T-cell (primary cell): Measurements from ENCODE around the gene QSER1. TPM values are rescaled to one million over a fixed set of nuclear protein-coding genes. Genes with fewer than 3 reads are reported as not detected.
A peak's percentile ranks its signal among the peaks of the same experiment; 100 is the strongest.

Experiments used
- ATAC-seq, 4 experiments: fragments of 200-7000 bp in 3 of 4; fragments of 150-1000 bp in 1 of 4; cut with Tn5 transposase; replicated peaks in 1 of 4; 1 replicate in 3 of 4; 2 replicates in 1 of 4; pipeline ENCODE4 v1.10.0; 2021; ENCODE audit warnings: moderate library complexity in 3 of 4, mild to moderate bottlenecking in 2 of 4, moderate number of reproducible peaks in 1 of 4
- CTCF ChIA-PET, 2 donors: fragments of 300-600 bp; sonication (Branson Sonifier 250); formaldehyde crosslinking; loops; one replicate each; lab custom pipeline; 2022; ENCODE audit warnings: antibody characterized with exemption in 2 of 2; lab: Charles Lee
- POLR2A ChIA-PET, 2 donors: fragments of 300-600 bp; sonication (Branson Sonifier 250); formaldehyde crosslinking; loops; one replicate each; lab custom pipeline; 2022; ENCODE audit warnings: antibody characterized with exemption in 2 of 2; lab: Charles Lee
- DNase-seq, 35 experiments: peaks; one replicate each; pipeline versions ENCODE4 v3.0.0 to v3.0.0-alpha.2; 2013 to 2023
- H3K27ac ChIP-seq: one replicate; pipeline ENCODE4 v1.5.1; 2013; ENCODE audit warnings: low read length
- H3K27me3 ChIP-seq, 2 experiments: replicated peaks in 1 of 2; 1 replicate in 1 of 2; 2 replicates in 1 of 2; pipeline versions ENCODE4 v1.6.1 to v1.7.0; 2013; ENCODE audit warnings: low read length in 1 of 2, mixed read lengths in 1 of 2; ENCODE audit not compliant: control insufficient read depth in 2 of 2, insufficient read depth in 2 of 2; ENCODE audit errors: extremely low read depth in 1 of 2
- H3K36me3 ChIP-seq, 2 donors: 1 replicate in 1 of 2; 2 replicates in 1 of 2; pipeline versions ENCODE4 v1.6.1 to v1.7.0; 2013; ENCODE audit warnings: low read length in 1 of 2; ENCODE audit not compliant: control insufficient read depth in 2 of 2, insufficient read depth in 1 of 2; ENCODE audit errors: extremely low read depth in 1 of 2
- H3K4me1 ChIP-seq, 2 experiments: 1 replicate in 1 of 2; 2 replicates in 1 of 2; pipeline versions ENCODE4 v1.6.1 to v1.7.0; 2013; ENCODE audit warnings: low read length in 2 of 2, mixed read lengths in 1 of 2; ENCODE audit not compliant: insufficient read depth in 2 of 2, control insufficient read depth in 1 of 2; ENCODE audit errors: extremely low read depth in 1 of 2
- H3K4me3 ChIP-seq, 2 donors: 1 replicate in 1 of 2; 2 replicates in 1 of 2; pipeline versions ENCODE4 v1.5.1 to v1.7.0; 2013; ENCODE audit warnings: mild to moderate bottlenecking in 2 of 2, low read length in 1 of 2, moderate library complexity in 1 of 2; ENCODE audit not compliant: control insufficient read depth in 1 of 2; ENCODE audit errors: extremely low read depth in 1 of 2
- H3K9me3 ChIP-seq: 2 replicates; pipeline ENCODE4 v1.7.0; 2013
- H3K27ac Mint-ChIP-seq, 2 donors: one replicate each; pipeline ENCODE4 v1.8.0; 2020 to 2021; ENCODE audit warnings: mild to moderate bottlenecking in 2 of 2, mixed read lengths in 2 of 2
- H3K27me3 Mint-ChIP-seq, 2 donors: one replicate each; pipeline ENCODE4 v1.8.0; 2021 to 2022; ENCODE audit warnings: mixed read lengths in 2 of 2
- H3K36me3 Mint-ChIP-seq: one replicate; pipeline ENCODE4 v1.8.0; 2021; ENCODE audit warnings: mixed read lengths
- H3K4me1 Mint-ChIP-seq, 3 donors: one replicate each; pipeline ENCODE4 v1.8.0; 2020 to 2022; ENCODE audit warnings: mixed read lengths in 3 of 3, mild to moderate bottlenecking in 1 of 3
- H3K4me3 Mint-ChIP-seq, 3 donors: one replicate each; pipeline ENCODE4 v1.8.0; 2020 to 2022; ENCODE audit warnings: mild to moderate bottlenecking in 3 of 3, mixed read lengths in 3 of 3, moderate library complexity in 3 of 3
- H3K9me3 Mint-ChIP-seq, 3 donors: one replicate each; pipeline ENCODE4 v1.8.0; 2020 to 2022; ENCODE audit warnings: mixed read lengths in 3 of 3
- WGBS: methylation state at CpG from one replicate; pipeline ENCODE4 v1.1.5; 2013; ENCODE audit warnings: missing lambda C conversion rate; ENCODE audit not compliant: insufficient coverage; 5-methylcytosine and 5-hydroxymethylcytosine counted together
- total RNA-seq, 35 experiments: library from RNA in 6 of 35; stranded (reverse) in 6 of 35; fragments of 120-200 nt in 1 of 35; gene quantifications; one replicate each; pipeline versions ENCODE4 v1.2.1 to v1.2.4 and lab custom pipeline; 2013 to 2026

The QSER1 gene
- total RNA-seq (10 to 100 TPM; 11.9 to 14.1 (median 13.5) TPM), total RNA-seq (lab: John Stamatoyannopoulos, UW) (12.2 to 47.3 (median 25.2) reads per million in 29 experiments)
- 14.0 TPM for total RNA-seq (2013)

- peak within 1 kb of the TSS; percentile 81 to 86 for H3K27ac Mint-ChIP-seq
- H3K9me3 Mint-ChIP-seq = no peaks in the 10 kb centered on the region
- H3K4me1 Mint-ChIP-seq = peaks cover 28 to 34% (median 30%) of the 10 kb centered on the region in 3 donors
- Histone ChIP-seq H3K27ac (peak within 1 kb of the TSS; percentile 44), H3K36me3 (no peaks in the 10 kb centered on the region), H3K4me3 (peak within 1 kb of the TSS; percentile 87 to 90), H3K9me3 (no peaks in the 10 kb centered on the region), H3K27me3 (peaks cover 0 to 4% of the 10 kb centered on the region in 2 experiments), H3K4me1 (peaks cover 14% of the 10 kb centered on the region in 2 experiments)
- peak within 1 kb of the TSS; percentile 90 to 93 (median 91) for H3K4me3 Mint-ChIP-seq
- DNase-seq = peak; percentile 27 to 81 (median 64)
- no peaks in the 10 kb centered on the region for H3K27me3 Mint-ChIP-seq
- POLR2A ChIA-PET = interaction anchor here in 1 of 2 donors (0.6 kb wide), 1 partner anchor 17 kb away, joined by 3 read pairs; no protein-coding TSS in a partner anchor
- peak; percentile 82 to 85 (median 82) for ATAC-seq
- no peaks in the 10 kb centered on the region for H3K36me3 Mint-ChIP-seq
- WGBS = 0% methylated on average over 79 of the region's 91 CpGs
- CTCF ChIA-PET = interaction anchor here (0.5 to 1.1 kb wide), 6 partner anchors 9 to 382 kb away, joined by 3 to 5 read pairs (median 4); partner anchors contain the start of gene HIPK3 (in 1 of the 2)
Measured at GRCh38 chr11:32892355-32893092, at the start of gene QSER1. Gene QSER1 (plus strand): TSS chr11:32892811. CDS start chr11:32893126, 315 bp downstream.

- Histone ChIP-seq H3K27me3 (no peaks in the 10 kb centered on the region), H3K4me3 (no peak overlapping the region), H3K27ac (no peak overlapping the region), H3K4me1 (no peaks in the 10 kb centered on the region), H3K9me3 (no peaks in the 10 kb centered on the region), H3K36me3 (no peaks in the 10 kb centered on the region)
- peaks cover 4 to 7% of the 10 kb centered on the region in 2 donors for H3K27me3 Mint-ChIP-seq
- peaks cover 0 to 3% (median 0%) of the 10 kb centered on the region in 3 donors for H3K9me3 Mint-ChIP-seq
- H3K4me3 Mint-ChIP-seq = no peak overlapping the region
- ATAC-seq (no peak), DNase-seq (no peak)
- H3K36me3 Mint-ChIP-seq = no peaks in the 10 kb centered on the region
- CTCF ChIA-PET = no interaction called here
- WGBS = no CpG with 5 or more reads among the region's 3 CpGs
- no peak overlapping the region for H3K27ac Mint-ChIP-seq
- POLR2A ChIA-PET = no interaction called here
- no peaks in the 10 kb centered on the region for H3K4me1 Mint-ChIP-seq
Measured at GRCh38 chr11:32843544-32843943, 49.1 kb upstream of the QSER1 start.

GRCh38 chr11:32847511-32847910 lies 45.1 kb upstream of the QSER1 start:
- no peaks in the 10 kb centered on the region for H3K9me3 ChIP-seq
- ChIA-PET POLR2A (no interaction called here), CTCF (interaction anchor here in 1 of 2 donors (0.7 kb wide), 1 partner anchor 11 kb away, joined by 3 read pairs; no protein-coding TSS in a partner anchor)
- H3K36me3 Mint-ChIP-seq = no peaks in the 10 kb centered on the region
- no peak overlapping the region for H3K27ac Mint-ChIP-seq
- H3K9me3 Mint-ChIP-seq = peaks cover 0 to 3% (median 0%) of the 10 kb centered on the region in 3 donors
- DNase-seq (no peak), ATAC-seq (no peak)
- no CpG with 5 or more reads among the region's 2 CpGs for WGBS
- no peaks in the 10 kb centered on the region for H3K27me3 ChIP-seq
- no peaks in the 10 kb centered on the region for H3K36me3 ChIP-seq
- no peak overlapping the region for H3K4me3 Mint-ChIP-seq
- H3K4me1 Mint-ChIP-seq = peaks cover 0 to 2% (median 0%) of the 10 kb centered on the region in 3 donors
- H3K4me3 ChIP-seq = no peak overlapping the region
- H3K27ac ChIP-seq = no peak overlapping the region
- peaks cover 0 to 6% of the 10 kb centered on the region in 2 donors for H3K27me3 Mint-ChIP-seq
- no peaks in the 10 kb centered on the region for H3K4me1 ChIP-seq

- H3K9me3 Mint-ChIP-seq = peaks cover 0 to 3% (median 0%) of the 10 kb centered on the region in 3 donors
- no peak overlapping the region for H3K4me3 Mint-ChIP-seq
- ATAC-seq (no peak), DNase-seq (no peak)
- H3K36me3 Mint-ChIP-seq = no peaks in the 10 kb centered on the region
- ChIA-PET POLR2A (no interaction called here), CTCF (no interaction called here)
- Histone ChIP-seq H3K27ac (no peak overlapping the region), H3K4me3 (no peak overlapping the region), H3K36me3 (no peaks in the 10 kb centered on the region), H3K9me3 (no peaks in the 10 kb centered on the region), H3K27me3 (no peaks in the 10 kb centered on the region), H3K4me1 (no peaks in the 10 kb centered on the region)
- 80% methylated on average over 1 of the region's 1 CpG for WGBS
- H3K27me3 Mint-ChIP-seq = peaks cover 0 to 11% of the 10 kb centered on the region in 2 donors
- peaks cover 0 to 2% (median 0%) of the 10 kb centered on the region in 3 donors for H3K4me1 Mint-ChIP-seq
- no peak overlapping the region for H3K27ac Mint-ChIP-seq
Measured at GRCh38 chr11:32849761-32850160, 42.9 kb upstream of the QSER1 start.

- Mint-ChIP-seq H3K4me1 (peaks cover 0 to 2% (median 0%) of the 10 kb centered on the region in 3 donors), H3K9me3 (peaks cover 0 to 3% (median 0%) of the 10 kb centered on the region in 3 donors), H3K27ac (no peak overlapping the region), H3K36me3 (no peaks in the 10 kb centered on the region), H3K4me3 (no peak overlapping the region), H3K27me3 (peaks cover 0 to 11% of the 10 kb centered on the region in 2 donors)
- Histone ChIP-seq H3K27ac (no peak overlapping the region), H3K36me3 (no peaks in the 10 kb centered on the region), H3K9me3 (no peaks in the 10 kb centered on the region), H3K27me3 (no peaks in the 10 kb centered on the region), H3K4me3 (no peak overlapping the region), H3K4me1 (no peaks in the 10 kb centered on the region)
- DNase-seq (no peak), ATAC-seq (no peak)
- ChIA-PET CTCF (no interaction called here), POLR2A (no interaction called here)
- WGBS = no CpG with 5 or more reads among the region's 1 CpG
Measured at GRCh38 chr11:32851251-32851650, 41.4 kb upstream of the QSER1 start.

- H3K4me1 ChIP-seq = no peaks in the 10 kb centered on the region
- peaks cover 0 to 4% of the 10 kb centered on the region in 2 experiments for H3K27me3 ChIP-seq
- Mint-ChIP-seq H3K4me1 (peaks cover 0 to 2% (median 0%) of the 10 kb centered on the region in 3 donors), H3K27ac (no peak overlapping the region), H3K36me3 (no peaks in the 10 kb centered on the region), H3K27me3 (peaks cover 0 to 11% of the 10 kb centered on the region in 2 donors), H3K9me3 (peaks cover 0 to 3% (median 0%) of the 10 kb centered on the region in 3 donors), H3K4me3 (no peak overlapping the region)
- ChIA-PET POLR2A (no interaction called here), CTCF (no interaction called here)
- no peaks in the 10 kb centered on the region for H3K36me3 ChIP-seq
- ATAC-seq = no peak
- no peak overlapping the region for H3K4me3 ChIP-seq
- H3K9me3 ChIP-seq = no peaks in the 10 kb centered on the region
- no peak for DNase-seq
- H3K27ac ChIP-seq = no peak overlapping the region
- WGBS = 96% methylated on average over 3 of the region's 4 CpGs
Measured at GRCh38 chr11:32852207-32852606, 40.4 kb upstream of the QSER1 start.
